Neuronal stem cell (in vitro differentiated cells): Measurements from ENCODE around the gene RREB1.

ENCODE experiments used
- DNase-seq: peaks from one replicate; pipeline ENCODE4 v3.0.0-alpha.2; 2013; ENCODE audit warnings: low spot score
- H2AFZ ChIP-seq: one replicate; pipeline ENCODE4 v1.6.1; 2013; ENCODE audit warnings: mild to moderate bottlenecking, low read length, inconsistent platforms
- H2AK5ac ChIP-seq: 2 replicates; pipeline ENCODE4 v1.6.1; 2013; ENCODE audit warnings: low read depth, mild to moderate bottlenecking, inconsistent platforms, low read length, moderate library complexity, mixed read lengths
- H2BK120ac ChIP-seq: 2 replicates; pipeline ENCODE4 v1.6.1; 2013; ENCODE audit warnings: low read depth, mild to moderate bottlenecking, inconsistent platforms, low read length, moderate library complexity, mixed read lengths
- H2BK12ac ChIP-seq: one replicate; pipeline ENCODE4 v1.6.1; 2013; ENCODE audit warnings: low read length, inconsistent platforms
- H2BK15ac ChIP-seq: 2 replicates; pipeline ENCODE4 v1.6.1; 2013; ENCODE audit warnings: mild to moderate bottlenecking, low read length, inconsistent platforms, mixed read lengths
- H2BK5ac ChIP-seq: one replicate; pipeline ENCODE4 v1.6.1; 2013; ENCODE audit warnings: inconsistent platforms, mild to moderate bottlenecking, low read length, moderate library complexity
- H3K14ac ChIP-seq: one replicate; pipeline ENCODE4 v1.6.1; 2013; ENCODE audit warnings: low read length, inconsistent platforms
- H3K18ac ChIP-seq: 2 replicates; pipeline ENCODE4 v1.6.1; 2013; ENCODE audit warnings: low read length, inconsistent platforms
- H3K23ac ChIP-seq: 2 replicates; pipeline ENCODE4 v1.6.1; 2013; ENCODE audit warnings: low read depth, mild to moderate bottlenecking, mixed read lengths, low read length, inconsistent platforms; ENCODE audit not compliant: poor library complexity
- H3K27ac ChIP-seq: replicated peaks from 3 replicates; pipeline ENCODE4 v1.5.1; 2013; ENCODE audit warnings: low read length, inconsistent platforms
- H3K27me3 ChIP-seq, 3 experiments: 2 replicates each; pipeline ENCODE4 v1.6.1; 2013; ENCODE audit warnings: low read length in 3 of 3, mild to moderate bottlenecking in 2 of 3, inconsistent platforms in 1 of 3, low read depth in 1 of 3, mixed read lengths in 1 of 3, moderate library complexity in 1 of 3; ENCODE audit not compliant: control insufficient read depth in 3 of 3, insufficient read depth in 3 of 3
- H3K36me3 ChIP-seq, 2 donors: replicated peaks in 1 of 2; 2 replicates each; pipeline ENCODE4 v1.6.1; 2013; ENCODE audit warnings: low read length in 2 of 2; ENCODE audit not compliant: control insufficient read depth in 2 of 2, insufficient read depth in 2 of 2
- H3K4ac ChIP-seq: 2 replicates; pipeline ENCODE4 v1.6.1; 2013; ENCODE audit warnings: inconsistent platforms, mild to moderate bottlenecking, low read length, moderate library complexity
- H3K4me1 ChIP-seq, 2 donors: 1 replicate in 1 of 2; 2 replicates in 1 of 2; pipeline ENCODE4 v1.6.1; 2013; ENCODE audit warnings: low read length in 2 of 2, low read depth in 1 of 2; ENCODE audit not compliant: control insufficient read depth in 2 of 2, insufficient read depth in 1 of 2
- H3K4me2 ChIP-seq: one replicate; pipeline ENCODE4 v1.6.1; 2013; ENCODE audit warnings: mild to moderate bottlenecking, low read length, inconsistent platforms; ENCODE audit not compliant: insufficient read depth, poor library complexity, severe bottlenecking
- H3K4me3 ChIP-seq, 2 donors: 2 replicates each; pipeline ENCODE4 v1.5.1; 2013; ENCODE audit warnings: low read length in 2 of 2, mild to moderate bottlenecking in 2 of 2, inconsistent platforms in 1 of 2, moderate library complexity in 1 of 2
- H3K79me1 ChIP-seq: one replicate; pipeline ENCODE4 v1.6.1; 2013; ENCODE audit warnings: low read depth, mild to moderate bottlenecking, inconsistent platforms, low read length, moderate library complexity
- H3K9ac ChIP-seq: one replicate; pipeline ENCODE4 v1.6.1; 2013; ENCODE audit warnings: mild to moderate bottlenecking, low read depth, low read length, inconsistent platforms; ENCODE audit not compliant: poor library complexity
- H3K9me3 ChIP-seq, 2 donors: replicated peaks in 1 of 2; 2 replicates each; pipeline versions ENCODE3 to v1.6.1; 2013; ENCODE audit warnings: low read length in 2 of 2, mild to moderate bottlenecking in 2 of 2, inconsistent platforms in 1 of 2, low read depth in 1 of 2, mixed read lengths in 1 of 2, moderate library complexity in 1 of 2; ENCODE audit not compliant: control insufficient read depth in 2 of 2, insufficient read depth in 1 of 2
- H4K8ac ChIP-seq: one replicate; pipeline ENCODE4 v1.6.1; 2013; ENCODE audit warnings: low read depth, mild to moderate bottlenecking, inconsistent platforms, low read length, moderate library complexity
- H4K91ac ChIP-seq: one replicate; pipeline ENCODE4 v1.6.1; 2013; ENCODE audit warnings: low read length, low read depth, mild to moderate bottlenecking, inconsistent platforms; ENCODE audit not compliant: poor library complexity
- WGBS, 2 donors: extraction: QIAGEN DNeasy Blood & Tissue Kit; methylation state at CpG; one replicate each; pipeline ENCODE4 v1.1.7; 2013; ENCODE audit warnings: missing lambda C conversion rate in 2 of 2, mixed read lengths in 1 of 2; ENCODE audit not compliant: insufficient read length in 2 of 2, insufficient replicate concordance in 1 of 2; ENCODE audit errors: extremely low coverage in 2 of 2; 5-methylcytosine and 5-hydroxymethylcytosine counted together

The RREB1 gene

DNA sequence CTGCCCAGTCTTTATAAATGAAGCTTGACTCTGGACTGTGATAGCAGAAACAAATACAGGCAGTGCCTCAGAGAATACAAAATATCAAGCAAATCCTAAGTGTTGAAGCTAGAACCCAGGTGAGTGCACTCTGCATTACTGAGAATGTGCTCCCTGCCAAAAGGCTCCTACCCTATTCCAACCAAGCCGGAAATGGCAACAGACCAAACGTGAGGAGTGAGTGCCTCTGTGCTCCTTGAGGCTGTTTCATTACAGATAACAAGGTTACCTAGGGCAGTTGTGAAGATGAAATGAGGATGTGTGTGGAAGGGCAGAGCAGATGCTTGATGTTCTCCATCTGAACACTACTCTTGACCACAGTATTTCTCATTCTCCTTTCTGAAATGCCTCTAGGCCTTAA is 175.9 kb downstream of the RREB1 start:
- H3K36me3 ChIP-seq = peaks cover 4 to 44% of the 10 kb centered on the region in 2 donors

DNA sequence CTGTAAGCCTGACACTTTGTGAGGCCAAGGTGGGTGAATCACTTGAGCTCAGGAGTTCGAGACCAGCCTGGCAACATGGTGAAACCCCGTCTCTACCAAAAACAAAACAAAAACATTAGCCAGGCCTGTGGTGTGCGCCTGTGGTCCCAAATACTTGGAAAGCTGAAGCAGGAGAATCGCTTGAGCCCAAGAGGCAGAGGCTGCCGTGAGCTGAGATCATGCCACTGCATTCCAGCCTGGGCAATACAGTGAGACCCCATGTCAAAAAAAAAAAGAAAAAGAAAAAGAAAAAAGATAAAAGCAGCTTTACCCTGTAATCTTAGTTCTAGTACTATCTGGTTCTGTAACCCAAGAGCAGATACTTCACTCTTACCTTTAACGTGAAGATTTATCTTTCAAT is 177.7 kb downstream of the RREB1 start:
- H2AFZ ChIP-seq = no peak overlapping the region
- no peak overlapping the region for H4K91ac ChIP-seq
- no peak overlapping the region for H3K9ac ChIP-seq
- no CpG with 5 or more reads among the region's 6 CpGs for WGBS, 2 donors
- no peaks in the 10 kb centered on the region for H3K9me3 ChIP-seq
- H3K18ac ChIP-seq = no peak overlapping the region
- no peak overlapping the region for H2BK12ac ChIP-seq
- H3K4me1 ChIP-seq = no peaks in the 10 kb centered on the region
- no peak overlapping the region for H3K4me2 ChIP-seq
- no peak overlapping the region for H3K14ac ChIP-seq
- no peak overlapping the region for H3K4ac ChIP-seq
- no peak overlapping the region for H3K23ac ChIP-seq
- H3K36me3 ChIP-seq = peaks cover 7 to 61% of the 10 kb centered on the region in 2 donors
- no peak for DNase-seq
- H3K27me3 ChIP-seq = no peaks in the 10 kb centered on the region
- H2BK120ac ChIP-seq = no peak overlapping the region
- no peak overlapping the region for H4K8ac ChIP-seq
- H3K27ac ChIP-seq = no peak overlapping the region
- H2BK5ac ChIP-seq = no peak overlapping the region
- no peaks in the 10 kb centered on the region for H3K79me1 ChIP-seq
- no peak overlapping the region for H3K4me3 ChIP-seq
- H2BK15ac ChIP-seq = no peak overlapping the region
- no peak overlapping the region for H2AK5ac ChIP-seq

More for the DNA sequence above, 175.9 kb downstream of the RREB1 start:
- Histone ChIP-seq H3K27me3 (no peaks in the 10 kb centered on the region), H3K23ac (no peak overlapping the region), H2BK5ac (no peak overlapping the region), H3K4me3 (no peak overlapping the region), H2BK12ac (no peak overlapping the region), H3K79me1 (no peaks in the 10 kb centered on the region), H3K4me1 (peaks cover 0 to under 1% of the 10 kb centered on the region in 2 donors), H3K27ac (no peak overlapping the region), H2AK5ac (no peak overlapping the region), H2AFZ (no peak overlapping the region), H4K8ac (no peak overlapping the region), H3K14ac (no peak overlapping the region), H4K91ac (no peak overlapping the region), H3K4me2 (no peak overlapping the region), H3K4ac (no peak overlapping the region), H3K9ac (no peak overlapping the region), H2BK15ac (no peak overlapping the region), H3K9me3 (no peaks in the 10 kb centered on the region), H2BK120ac (no peak overlapping the region), H3K18ac (no peak overlapping the region)
- no peak for DNase-seq
- no CpG with 5 or more reads among the region's 2 CpGs for WGBS, 2 donors

DNA sequence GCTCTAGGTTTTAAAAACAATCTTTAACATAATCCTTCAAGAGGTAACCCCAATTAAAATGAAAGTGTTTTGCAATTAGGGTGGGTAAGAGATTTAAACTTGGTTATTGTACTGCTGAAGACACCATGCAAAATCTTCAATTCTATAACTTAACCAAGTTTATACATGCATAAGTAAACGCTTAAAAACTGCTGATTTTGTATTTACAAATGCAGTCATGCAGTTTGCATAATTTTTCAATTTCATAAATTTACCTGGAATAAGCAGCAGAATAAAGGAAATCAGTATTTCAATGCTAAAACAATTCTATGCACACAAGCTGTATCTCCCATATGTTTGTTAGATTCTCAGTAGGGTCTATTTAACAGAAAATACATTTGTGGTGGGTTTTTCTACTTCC is 182.3 kb downstream of the RREB1 start:
- H2BK12ac ChIP-seq = no peak overlapping the region
- H3K23ac ChIP-seq = no peak overlapping the region
- H3K27me3 ChIP-seq = no peaks in the 10 kb centered on the region
- DNase-seq = no peak
- no peak overlapping the region for H4K8ac ChIP-seq
- H3K4ac ChIP-seq = no peak overlapping the region
- no CpG with 5 or more reads among the region's 1 CpG for WGBS, 2 donors
- H3K79me1 ChIP-seq = no peaks in the 10 kb centered on the region
- H2AFZ ChIP-seq = no peak overlapping the region
- H3K9me3 ChIP-seq = no peaks in the 10 kb centered on the region
- H3K36me3 ChIP-seq = peaks cover 12 to 97% of the 10 kb centered on the region in 2 donors
- H2BK120ac ChIP-seq = no peak overlapping the region
- no peak overlapping the region for H3K9ac ChIP-seq
- H3K4me1 ChIP-seq = no peaks in the 10 kb centered on the region
- no peak overlapping the region for H4K91ac ChIP-seq
- no peak overlapping the region for H3K18ac ChIP-seq
- H3K4me3 ChIP-seq = no peak overlapping the region
- H2BK15ac ChIP-seq = no peak overlapping the region
- no peak overlapping the region for H2BK5ac ChIP-seq
- H2AK5ac ChIP-seq = no peak overlapping the region
- H3K14ac ChIP-seq = no peak overlapping the region
- H3K4me2 ChIP-seq = no peak overlapping the region
- no peak overlapping the region for H3K27ac ChIP-seq

DNA sequence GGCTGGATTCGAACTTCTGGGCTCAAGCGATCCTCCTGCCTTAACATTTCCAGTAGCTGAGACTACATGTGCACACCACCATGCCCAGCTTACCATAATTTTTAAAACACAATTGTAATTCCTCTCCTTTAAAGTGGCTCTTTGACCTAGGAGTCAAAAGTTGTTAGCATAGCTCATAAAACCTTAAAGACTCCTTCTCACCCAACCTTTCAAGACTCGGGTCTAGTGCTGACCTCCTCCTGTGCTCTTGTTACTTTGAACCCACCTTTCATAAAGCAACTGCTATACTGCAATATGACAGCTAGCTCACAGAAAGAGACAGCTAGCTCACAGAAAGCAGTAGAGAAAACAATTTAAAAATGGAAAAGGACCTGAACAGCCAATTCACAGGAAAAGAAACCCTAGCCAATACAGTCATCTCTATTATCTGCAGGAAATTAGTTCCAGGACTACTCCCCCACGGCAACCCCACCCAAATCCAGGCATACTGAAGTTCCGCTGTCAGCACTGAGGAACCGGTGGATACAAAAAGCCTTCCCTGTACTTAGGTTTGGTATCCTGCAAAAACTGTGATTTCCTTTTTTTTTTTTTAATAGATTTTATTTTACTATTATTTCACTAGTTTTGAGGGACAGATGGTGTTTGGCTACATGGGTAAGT is 185.0 kb downstream of the RREB1 start:
- Histone ChIP-seq H3K79me1 (no peaks in the 10 kb centered on the region), H3K14ac (no peak overlapping the region), H4K8ac (no peak overlapping the region), H3K9ac (no peak overlapping the region), H3K4ac (no peak overlapping the region), H2BK15ac (no peak overlapping the region), H3K27ac (no peak overlapping the region), H3K4me1 (no peaks in the 10 kb centered on the region), H3K4me3 (no peak overlapping the region), H2AFZ (no peak overlapping the region), H2AK5ac (no peak overlapping the region), H3K4me2 (no peak overlapping the region), H3K23ac (no peak overlapping the region), H3K27me3 (no peaks in the 10 kb centered on the region), H3K9me3 (no peaks in the 10 kb centered on the region), H4K91ac (no peak overlapping the region), H2BK5ac (no peak overlapping the region), H3K18ac (no peak overlapping the region), H2BK120ac (no peak overlapping the region), H2BK12ac (no peak overlapping the region), H3K36me3 (peaks cover 16 to 99% of the 10 kb centered on the region in 2 donors)
- no peak for DNase-seq
- no CpG with 5 or more reads among the region's 6 CpGs for WGBS, 2 donors
